Stimulated activated CD8-positive, alpha-beta memory T cell treated with anti-CD3 and anti-CD28 coated beads, Interleukin-7, amount 100 ng/mL, for 48 hours (primary cell): ENCODE measurements around the gene PIGK.

Source experiments
- DNase-seq, 2 donors: peaks; one replicate each; pipeline ENCODE4 v3.0.0-alpha.2; 2020; ENCODE audit warnings: low read depth in 1 of 2; ENCODE audit errors: extremely low read depth in 1 of 2

Gene PIGK

GRCh38 chr1:77103486-77103885 lies 115.7 kb downstream of the PIGK start:
- DNase-seq = no peak

GRCh38 chr1:77100875-77101274 lies 118.4 kb downstream of the PIGK start:
- no peak for DNase-seq

GRCh38 chr1:77096496-77097255 lies 122.6 kb downstream of the PIGK start:
- no peak for DNase-seq

GRCh38 chr1:77095236-77095635 lies 124.0 kb downstream of the PIGK start:
- DNase-seq = no peak

- no peak for DNase-seq
Observed at GRCh38 chr1:77089756-77090155, 129.5 kb downstream of the PIGK start.

GRCh38 chr1:77085109-77085508 lies 134.1 kb downstream of the PIGK start:
- DNase-seq = no peak

GRCh38 chr1:77084457-77084856 lies 134.8 kb downstream of the PIGK start:
- no peak for DNase-seq

- no peak for DNase-seq
Observed at GRCh38 chr1:77081834-77082233, 137.4 kb downstream of the PIGK start.

- DNase-seq = no peak
Observed at GRCh38 chr1:77076759-77077158, 142.5 kb downstream of the PIGK start.

- DNase-seq = no peak
Observed at GRCh38 chr1:77068013-77068412, 151.2 kb downstream of the PIGK start.

GRCh38 chr1:77065693-77066342 lies 153.4 kb downstream of the PIGK start:
- no peak for DNase-seq

GRCh38 chr1:77064246-77064645 lies 155.0 kb downstream of the PIGK start:
- DNase-seq = no peak

GRCh38 chr1:77063118-77063517 lies 156.1 kb downstream of the PIGK start:
- no peak for DNase-seq

- no peak for DNase-seq
Observed at GRCh38 chr1:77061162-77061561, 158.1 kb downstream of the PIGK start.

- no peak for DNase-seq
Observed at GRCh38 chr1:77060000-77060399, 159.2 kb downstream of the PIGK start.

GRCh38 chr1:77057994-77058585 lies 161.1 kb downstream of the PIGK start:
- no peak for DNase-seq

GRCh38 chr1:77056525-77056924 lies 162.7 kb downstream of the PIGK start:
- DNase-seq = no peak

- DNase-seq = no peak
Observed at GRCh38 chr1:77051425-77051824, 167.8 kb downstream of the PIGK start.

GRCh38 chr1:77048615-77049005 lies 170.6 kb downstream of the PIGK start:
- no peak for DNase-seq

- no peak for DNase-seq
Observed at GRCh38 chr1:77047978-77048614, 171.1 kb downstream of the PIGK start.

GRCh38 chr1:77047575-77047974 lies 171.7 kb downstream of the PIGK start:
- DNase-seq = no peak
